HTR-8/SVneo (cell line): ENCODE data around the gene PNPLA8.
"Not testable (repeated sequence)": the region's sequence is repeated elsewhere in the genome, so short reads cannot be mapped to it uniquely, and the experiment has no call there.

Experiments
- DNase-seq: peaks from one replicate; pipeline ENCODE4 v3.0.0; 2011; ENCODE audit warnings: low spot score, mixed read lengths; ENCODE audit not compliant: insufficient read length
- FAIRE-seq: peaks from 2 replicates; lab custom pipeline; 2011; peaks lifted over from hg19 to GRCh38; lab: Jason Lieb, UNC

PNPLA8 gene

GRCh38 chr7:108484137-108484536 is 41.8 kb downstream of the PNPLA8 start:
- FAIRE-seq (no peak), DNase-seq (no peak)

DNA sequence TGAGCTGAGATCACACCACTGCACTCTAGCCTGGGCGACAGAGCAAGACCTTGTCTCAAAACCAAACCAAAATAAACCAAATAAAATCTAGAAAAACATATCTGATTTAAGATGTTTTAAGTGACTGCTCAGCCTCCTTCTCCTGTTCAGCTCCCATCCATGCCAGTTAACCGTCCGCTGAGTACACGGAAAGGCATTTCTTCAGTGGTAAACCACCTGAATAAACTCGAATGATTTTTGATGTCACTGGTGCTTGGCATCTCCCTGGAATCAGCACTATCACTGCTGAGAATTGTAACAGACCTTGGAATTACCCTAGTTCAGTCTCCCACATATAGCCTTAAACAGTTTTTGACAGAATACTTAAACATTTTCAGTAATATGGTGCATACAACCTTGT is 45.6 kb downstream of the PNPLA8 start:
- no peak for DNase-seq

DNA sequence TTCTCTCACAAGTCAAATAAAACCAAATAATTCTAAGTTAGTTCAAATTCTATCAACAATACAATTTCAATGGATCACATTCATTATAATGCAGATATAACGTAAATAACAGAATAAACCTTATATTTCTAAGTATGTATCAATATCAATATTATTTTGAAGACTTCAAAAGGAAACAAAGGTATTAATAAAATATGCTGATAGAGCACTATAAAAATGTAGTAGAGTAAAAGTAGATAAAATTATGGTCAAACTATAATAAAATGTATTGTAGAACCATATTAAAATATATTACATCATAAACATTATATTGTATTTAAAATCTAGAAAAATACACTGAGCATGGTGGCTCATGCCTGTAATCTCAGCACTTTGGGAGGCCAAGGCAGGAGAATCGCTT is 46.2 kb downstream of the PNPLA8 start:
- no peak for FAIRE-seq
- DNase-seq = no peak

More for the DNA sequence above, 45.6 kb downstream of the PNPLA8 start:
- no peak for FAIRE-seq

DNA sequence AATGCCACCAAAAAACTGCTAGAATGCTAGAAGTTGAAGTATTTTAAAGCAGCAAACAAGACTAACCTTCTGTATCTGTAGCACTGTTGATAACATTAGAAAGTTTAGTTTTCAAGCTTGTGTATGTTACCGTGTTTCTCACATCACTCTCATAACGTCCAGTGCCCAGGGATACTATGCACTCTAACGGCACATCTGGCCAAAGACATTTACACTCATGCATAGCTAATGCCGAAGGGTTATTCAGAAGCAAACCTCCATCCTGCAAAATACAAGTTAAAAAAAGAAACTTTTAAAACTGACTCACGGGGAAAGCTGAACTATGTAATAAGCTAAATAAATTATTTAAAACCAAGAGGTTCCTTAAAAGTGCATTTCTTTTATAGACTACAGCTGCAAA is 46.8 kb downstream of the PNPLA8 start:
- FAIRE-seq (no peak), DNase-seq (no peak)

DNA sequence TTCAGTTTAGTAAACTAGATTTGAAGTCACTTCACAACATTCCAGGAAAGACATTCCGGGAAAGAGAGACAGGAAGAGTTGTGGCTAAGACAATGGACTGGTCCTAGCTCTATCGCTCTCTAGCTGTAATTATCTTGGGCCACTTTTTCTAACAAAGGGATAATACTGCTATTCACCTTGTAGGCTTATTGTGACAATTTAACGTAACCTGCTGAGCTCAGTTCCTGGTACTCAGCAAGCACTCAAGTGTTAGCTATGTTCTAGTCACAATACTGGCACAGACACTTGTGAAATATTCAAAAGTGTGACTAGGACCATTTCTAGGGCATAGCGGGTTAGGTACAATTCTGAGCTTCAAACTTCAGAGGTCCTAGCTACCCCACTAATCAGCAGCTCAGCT is 57.7 kb downstream of the PNPLA8 start:
- DNase-seq = no peak
- FAIRE-seq = no peak

GRCh38 chr7:108467391-108467790 is 58.5 kb downstream of the PNPLA8 start:
- FAIRE-seq = no peak
- no peak for DNase-seq

DNA sequence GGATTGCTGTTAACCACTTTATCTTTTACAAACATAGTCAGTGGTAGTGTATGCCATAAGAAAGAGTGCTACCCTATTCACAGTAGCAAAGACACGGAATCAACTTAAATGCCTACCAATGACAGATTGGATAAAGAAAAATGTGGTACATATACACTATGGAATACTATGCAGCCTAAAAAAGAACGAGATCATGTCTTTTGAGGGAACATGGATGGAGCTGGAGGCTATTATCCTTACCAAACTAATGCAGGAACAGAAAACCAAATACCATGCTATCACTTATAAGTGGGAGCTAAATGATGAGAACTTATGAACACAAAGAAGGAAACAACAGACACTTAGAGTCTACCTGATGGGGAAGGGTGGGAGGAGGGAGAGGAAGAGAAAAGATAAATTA is 59.6 kb downstream of the PNPLA8 start:
- FAIRE-seq, DNase-seq: not testable (repeated sequence)

GRCh38 chr7:108464743-108465142 is 61.2 kb downstream of the PNPLA8 start:
- FAIRE-seq (no peak), DNase-seq (no peak)

- no peak for FAIRE-seq
Observed at GRCh38 chr7:108463613-108464012, 62.3 kb downstream of the PNPLA8 start.

GRCh38 chr7:108461840-108462239 is 64.1 kb downstream of the PNPLA8 start:
- no peak for DNase-seq
- no peak for FAIRE-seq

More at GRCh38 chr7:108463613-108464012, 62.3 kb downstream of the PNPLA8 start:
- DNase-seq = no peak

DNA sequence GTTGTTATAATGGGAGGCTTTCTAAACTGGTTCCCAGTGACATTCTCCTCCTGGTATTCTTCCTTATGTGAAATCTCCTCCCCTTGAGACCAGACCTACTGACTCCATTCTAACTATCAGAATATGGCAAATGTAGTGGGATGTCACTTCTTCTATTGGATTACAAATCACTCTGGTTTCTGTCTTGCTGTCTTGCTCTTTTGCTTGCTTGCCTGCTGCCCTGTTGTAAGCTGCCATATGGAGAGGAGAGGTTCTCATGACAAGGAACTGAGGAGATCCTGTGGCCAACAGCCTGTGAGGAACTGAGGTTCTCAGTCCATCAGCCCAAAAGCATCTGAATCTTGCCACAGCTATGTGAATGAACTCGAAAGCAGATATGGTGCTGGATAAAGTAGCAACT is 65.0 kb downstream of the PNPLA8 start:
- FAIRE-seq (no peak), DNase-seq (no peak)

DNA sequence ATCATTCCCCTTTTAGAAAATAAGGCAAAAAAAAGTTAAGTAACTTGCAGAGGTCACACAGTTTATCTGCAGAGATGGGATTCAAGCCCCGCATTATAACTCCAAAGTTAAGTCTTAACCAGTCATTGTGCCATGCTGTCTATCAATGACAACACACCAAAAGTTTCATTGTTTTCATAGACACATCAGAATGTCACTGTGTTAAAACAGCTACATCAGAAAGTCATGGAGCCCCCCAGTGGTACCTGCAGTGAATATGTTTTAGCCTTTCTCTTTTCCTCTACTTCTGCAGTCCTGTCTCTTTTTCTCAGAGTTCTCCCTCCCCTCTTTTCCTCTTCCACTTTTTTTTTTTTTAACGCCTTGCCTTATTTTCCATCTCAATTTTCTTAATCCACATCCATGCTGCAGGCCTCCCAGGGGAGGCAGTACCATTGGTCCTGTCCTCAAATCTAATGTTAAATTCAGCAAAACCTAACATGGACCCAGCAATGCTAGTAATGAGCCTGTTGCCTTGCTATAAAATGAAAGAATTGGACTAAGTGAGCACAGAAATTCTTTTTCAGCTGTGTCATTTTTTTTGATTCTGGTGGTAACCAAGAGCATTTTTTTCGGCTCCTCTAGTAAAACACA is 65.9 kb downstream of the PNPLA8 start:
- DNase-seq (peak; percentile 10), FAIRE-seq (no peak)

DNA sequence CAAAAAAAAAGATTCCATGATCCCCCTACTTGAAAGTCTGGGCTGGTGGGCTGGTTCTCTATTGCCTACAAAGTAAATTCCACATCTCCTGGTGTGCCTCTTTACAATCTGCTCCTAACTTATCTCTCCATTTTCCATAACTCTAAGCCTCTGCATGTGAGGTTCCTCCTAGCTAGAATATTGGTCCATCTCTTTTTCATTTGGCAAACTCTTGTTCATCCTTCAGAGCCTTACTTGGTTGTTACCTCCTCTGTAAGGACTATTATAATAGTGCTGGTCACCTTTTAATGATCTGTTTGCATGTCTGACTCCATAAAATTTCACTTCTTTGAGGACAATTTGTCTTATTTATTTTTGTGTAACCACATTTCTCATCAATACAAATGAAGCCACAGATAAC is 68.1 kb downstream of the PNPLA8 start:
- FAIRE-seq (no peak), DNase-seq (no peak)

GRCh38 chr7:108456845-108457540 is 68.9 kb downstream of the PNPLA8 start:
- no peak for FAIRE-seq
- no peak for DNase-seq

GRCh38 chr7:108455998-108456677 is 69.8 kb downstream of the PNPLA8 start, which contains the start of gene NRCAM:
NRCAM (minus strand) TSS chr7:108456436; CDS start chr7:108240064, 216,372 bp downstream.
- DNase-seq (peak; percentile 10), FAIRE-seq (no peak)

DNA sequence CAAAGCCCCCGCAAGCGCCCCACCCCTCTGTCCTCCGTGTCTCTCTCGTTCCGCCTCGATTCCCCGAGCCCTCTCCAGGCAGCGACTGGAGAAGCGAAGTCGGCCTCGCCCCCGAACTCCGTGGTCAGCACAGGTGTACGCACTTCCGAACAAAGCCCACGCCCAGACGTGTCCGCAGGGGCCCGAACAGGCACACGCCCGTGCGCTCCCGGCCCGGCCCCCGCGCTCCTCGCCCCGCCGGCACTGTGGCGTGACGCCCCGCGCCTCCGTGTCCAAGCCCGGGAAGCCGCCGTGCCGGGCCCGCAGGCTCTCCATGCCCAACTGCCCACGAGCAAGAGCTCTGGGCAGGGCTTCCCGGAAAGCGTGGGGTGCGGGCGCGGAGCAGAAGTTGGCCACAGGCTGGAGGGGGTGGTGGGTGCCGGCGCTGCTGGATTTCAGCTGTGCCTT is 70.4 kb downstream of the PNPLA8 start:
- FAIRE-seq (no peak), DNase-seq (no peak)

GRCh38 chr7:108454674-108455550 is 71.0 kb downstream of the PNPLA8 start:
- FAIRE-seq (no peak), DNase-seq (peak; percentile 10)

DNA sequence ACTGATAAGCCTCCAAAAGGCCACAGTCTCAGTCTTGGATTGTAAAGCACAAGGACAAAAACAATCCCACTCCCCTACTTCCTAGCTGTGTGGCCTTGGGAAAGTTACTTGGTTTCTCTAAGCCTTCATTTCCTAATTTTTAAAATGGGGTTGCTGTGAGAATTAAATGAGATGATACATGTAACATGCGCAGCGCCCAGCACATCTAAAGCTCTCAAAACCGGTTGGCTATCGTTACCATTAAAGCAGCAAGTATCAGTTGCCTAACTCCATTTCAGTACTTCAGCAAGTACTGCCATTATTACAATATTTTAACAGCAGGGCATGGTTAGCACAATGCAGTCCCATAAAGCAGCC is 71.6 kb downstream of the PNPLA8 start:
- DNase-seq (no peak), FAIRE-seq (no peak)

- FAIRE-seq (no peak), DNase-seq (no peak)
Observed at GRCh38 chr7:108453320-108453719, 72.6 kb downstream of the PNPLA8 start.

GRCh38 chr7:108452707-108453106 is 73.2 kb downstream of the PNPLA8 start:
- FAIRE-seq (no peak), DNase-seq (no peak)
